ENCODE data around the gene TUSC2.
"Not testable (repeated sequence)": the region's sequence is repeated elsewhere in the genome, so short reads cannot be mapped to it uniquely, and the experiment has no call there.

Gene TUSC2

DNA sequence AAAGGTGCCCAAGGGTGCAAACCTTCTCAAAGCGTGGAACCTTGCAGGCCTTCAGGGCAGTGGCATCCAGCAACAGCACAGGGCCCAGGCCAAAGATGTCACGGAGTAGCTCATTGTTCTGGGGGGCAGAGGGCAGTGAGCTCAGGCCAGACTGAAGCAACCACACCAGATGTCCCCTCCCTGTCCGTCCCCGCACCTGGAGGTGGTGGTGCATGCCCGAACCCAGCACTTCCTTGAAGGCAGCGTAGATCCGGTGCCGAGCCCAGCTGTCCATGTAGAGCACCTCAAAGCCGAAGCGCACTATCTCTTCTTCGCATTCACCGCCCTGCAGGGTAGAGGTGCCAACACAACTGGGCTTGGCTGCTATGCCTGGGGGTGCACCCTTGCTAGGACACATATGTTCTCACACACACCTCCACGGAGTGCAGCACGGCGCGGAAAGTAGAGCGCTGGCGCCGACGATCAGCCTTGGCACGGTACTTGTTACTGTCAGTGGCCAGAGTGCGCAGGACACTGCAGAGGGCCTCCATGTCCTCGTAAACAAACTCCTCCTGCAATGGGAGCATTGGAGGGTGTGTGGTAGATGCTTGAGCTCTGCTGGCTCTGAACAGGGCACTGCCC lies 39.5 kb downstream of the TUSC2 start:
- H3K4me3 ChIP-seq (ENCODE audit: control insufficient read depth, low read depth, low read length): no peak overlapping the region
- DNase-seq (ENCODE audit: low read depth): no peak
- TF ChIP-seq CTCF (IDR thresholded peaks at IDR 0.05; ENCODE audit: control insufficient read depth, insufficient read depth, low read depth, low read length, missing control alignments): no peak

GRCh38 chr3:50287262-50287661 lies 40.8 kb downstream of the TUSC2 start:
- no peak overlapping the region for H3K4me3 ChIP-seq (ENCODE audit: control insufficient read depth, low read depth, low read length)
- no peak for TF ChIP-seq CTCF (IDR thresholded peaks at IDR 0.05; ENCODE audit: control insufficient read depth, insufficient read depth, low read depth, low read length, missing control alignments)
- no peak for DNase-seq (ENCODE audit: low read depth)

DNA sequence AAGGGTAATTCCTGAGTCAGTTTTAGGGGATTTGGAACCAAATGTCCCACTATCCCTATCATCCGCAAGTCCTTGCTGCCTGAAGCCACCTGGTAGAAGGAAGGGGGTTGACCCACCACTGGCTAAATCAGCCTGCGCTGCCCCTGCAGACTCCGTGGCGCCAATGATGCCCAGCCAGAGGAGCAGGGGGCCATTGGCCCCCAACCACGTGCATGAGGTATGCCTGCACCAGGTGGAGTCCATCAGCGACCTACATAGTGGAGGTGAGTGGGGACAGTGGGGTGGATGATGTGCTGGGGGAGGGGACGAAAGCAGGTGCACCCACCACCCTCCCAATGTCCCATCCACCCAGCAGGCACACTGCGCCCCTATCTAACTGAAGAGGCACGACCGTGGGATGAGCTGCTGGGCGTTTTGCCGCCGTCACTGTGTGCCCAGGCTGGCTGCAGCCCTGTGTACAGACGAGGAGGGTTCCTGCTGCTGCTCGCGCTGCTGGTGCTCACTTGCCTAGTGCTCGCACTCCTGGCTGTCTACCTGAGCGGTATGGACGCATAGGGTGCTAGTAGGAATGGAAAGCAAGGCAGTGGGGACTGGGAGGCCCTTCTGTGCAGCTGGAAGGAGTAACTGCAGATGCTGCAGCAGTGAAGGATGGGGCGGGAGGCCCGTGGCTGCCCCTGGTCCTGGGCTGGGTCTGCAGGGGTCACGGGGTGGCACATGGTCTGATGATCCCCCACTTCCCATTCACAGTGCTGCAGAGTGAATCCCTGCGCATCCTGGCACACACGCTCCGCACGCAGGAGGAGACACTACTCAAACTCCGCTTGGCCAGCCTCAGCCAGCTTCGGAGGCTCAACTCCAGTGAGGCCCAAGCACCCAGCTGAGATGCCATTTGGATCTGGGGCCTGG lies 41.4 kb downstream of the TUSC2 start:
- no peak for TF ChIP-seq CTCF (IDR thresholded peaks at IDR 0.05; ENCODE audit: control insufficient read depth, insufficient read depth, low read depth, low read length, missing control alignments)
- H3K4me3 ChIP-seq (ENCODE audit: control insufficient read depth, low read depth, low read length): no peak overlapping the region
- DNase-seq (ENCODE audit: low read depth): no peak

DNA sequence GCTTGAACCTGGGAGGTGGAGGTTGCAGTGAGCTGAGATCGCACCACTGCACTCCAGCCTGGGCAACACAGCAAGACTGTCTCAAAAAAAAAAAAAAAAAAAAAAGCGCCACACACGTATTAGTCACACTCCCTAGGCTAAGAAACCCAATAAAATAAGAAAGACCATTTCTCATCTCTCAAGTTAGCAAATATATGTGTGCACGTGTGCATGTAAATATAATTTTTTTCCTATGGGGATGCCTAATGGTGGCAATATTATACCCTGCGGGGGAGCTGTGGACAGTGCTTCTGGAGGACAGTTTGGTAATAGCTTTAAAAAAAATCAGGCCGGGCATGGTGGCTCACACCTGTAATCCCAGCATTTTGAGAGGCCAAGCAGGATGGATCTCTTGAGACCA lies 43.9 kb downstream of the TUSC2 start:
- not testable (repeated sequence) for H3K4me3 ChIP-seq (ENCODE audit: control insufficient read depth, low read depth, low read length); DNase-seq (ENCODE audit: low read depth)

GRCh38 chr3:50279255-50280016 lies 48.6 kb downstream of the TUSC2 start:
- no peak for TF ChIP-seq CTCF (IDR thresholded peaks at IDR 0.05; ENCODE audit: control insufficient read depth, insufficient read depth, low read depth, low read length, missing control alignments)
- no peak for DNase-seq (ENCODE audit: low read depth)
- H3K4me3 ChIP-seq (ENCODE audit: control insufficient read depth, low read depth, low read length): no peak overlapping the region

GRCh38 chr3:50278880-50279224 lies 49.2 kb downstream of the TUSC2 start, which contains the start of gene LSMEM2:
LSMEM2 (plus strand) TSS chr3:50279087; CDS start chr3:50279114, 27 bp downstream.
- no peak for DNase-seq (ENCODE audit: low read depth)
- TF ChIP-seq CTCF (IDR thresholded peaks at IDR 0.05; ENCODE audit: control insufficient read depth, insufficient read depth, low read depth, low read length, missing control alignments): no peak
- no peak within 1 kb of the TSS for H3K4me3 ChIP-seq (ENCODE audit: control insufficient read depth, low read depth, low read length)

Data from AG09309 (cell line).